GM21515 (cell line): ENCODE data around the gene ARFIP1.

Experiments used
- ATAC-seq: cut with Tn5 transposase; IDR thresholded peaks from one replicate; pipeline ENCODE4 v1.9.1; 2021; ENCODE audit not compliant: unreplicated experiment

ARFIP1 gene

GRCh38 chr4:152937336-152938236 is 157.8 kb downstream of the ARFIP1 start:
- no peak for ATAC-seq

GRCh38 chr4:152938237-152938947 is 158.6 kb downstream of the ARFIP1 start:
- no peak for ATAC-seq

- no peak for ATAC-seq
Observed at GRCh38 chr4:152939621-152940020, 159.9 kb downstream of the ARFIP1 start.

- ATAC-seq: no peak
Observed at GRCh38 chr4:152940461-152940860, 160.7 kb downstream of the ARFIP1 start.

- ATAC-seq: no peak
Observed at GRCh38 chr4:152941411-152941810, 161.7 kb downstream of the ARFIP1 start.

- no peak for ATAC-seq
Observed at GRCh38 chr4:152942346-152942745, 162.6 kb downstream of the ARFIP1 start.

GRCh38 chr4:152943672-152944071 is 163.9 kb downstream of the ARFIP1 start:
- no peak for ATAC-seq

GRCh38 chr4:152944666-152945320 is 165.0 kb downstream of the ARFIP1 start:
- ATAC-seq: no peak

GRCh38 chr4:152945639-152946038 is 165.9 kb downstream of the ARFIP1 start:
- ATAC-seq: no peak

GRCh38 chr4:152946446-152946845 is 166.7 kb downstream of the ARFIP1 start:
- ATAC-seq: no peak

GRCh38 chr4:152947311-152947710 is 167.6 kb downstream of the ARFIP1 start:
- no peak for ATAC-seq

- no peak for ATAC-seq
Observed at GRCh38 chr4:152949930-152950329, 170.2 kb downstream of the ARFIP1 start.

GRCh38 chr4:152950402-152951274 is 170.9 kb downstream of the ARFIP1 start:
- ATAC-seq: no peak

GRCh38 chr4:152951348-152951747 is 171.6 kb downstream of the ARFIP1 start:
- no peak for ATAC-seq

- ATAC-seq: no peak
Observed at GRCh38 chr4:152953514-152953913, 173.8 kb downstream of the ARFIP1 start.

- no peak for ATAC-seq
Observed at GRCh38 chr4:152954741-152955140, 175.0 kb downstream of the ARFIP1 start.

GRCh38 chr4:152956147-152956546 is 176.4 kb downstream of the ARFIP1 start:
- ATAC-seq: no peak

GRCh38 chr4:152956650-152957436 is 177.1 kb downstream of the ARFIP1 start:
- ATAC-seq: no peak

GRCh38 chr4:152957437-152958171 is 177.8 kb downstream of the ARFIP1 start:
- ATAC-seq: no peak
